BE2C (cell line): Measurements from ENCODE around the gene SAPCD2.

Source experiments
- DNase-seq: peaks from one replicate; pipeline ENCODE4 v3.0.0-alpha.2; 2020
- H3K27me3 ChIP-seq: fragments of 250-450 bp; sonication (Bioruptor Pico); 2 replicates; pipeline ENCODE4 v1.5.1; 2020; ENCODE audit warnings: mild to moderate bottlenecking
- H3K36me3 ChIP-seq: fragments of 250-450 bp; sonication (Bioruptor Pico); 2 replicates; pipeline ENCODE4 v1.5.1; 2020; ENCODE audit warnings: mild to moderate bottlenecking
- H3K4me1 ChIP-seq: fragments of 250-450 bp; sonication (Bioruptor Pico); 2 replicates; pipeline ENCODE4 v1.5.1; 2020
- H3K4me3 ChIP-seq: 2 replicates; pipeline ENCODE4 v1.5.1; 2011; ENCODE audit warnings: low read depth, low read length
- H3K9me3 ChIP-seq: fragments of 250-450 bp; sonication (Bioruptor Pico); 2 replicates; pipeline ENCODE4 v1.5.1; 2020
- CTCF ChIP-seq: IDR thresholded peaks from 2 replicates; pipeline ENCODE4 v1.5.1; 2012; ENCODE audit warnings: mild to moderate bottlenecking, low read depth, low read length

SAPCD2 gene

GRCh38 chr9:137030538-137031527 lies 39.5 kb downstream of the SAPCD2 start:
- no peaks in the 10 kb centered on the region for H3K36me3 ChIP-seq
- H3K4me1 ChIP-seq: peaks cover 18% of the 10 kb centered on the region
- no peaks in the 10 kb centered on the region for H3K27me3 ChIP-seq
- no peaks in the 10 kb centered on the region for H3K9me3 ChIP-seq
- no peak overlapping the region for H3K4me3 ChIP-seq
- TF ChIP-seq CTCF: no peak
- DNase-seq: no peak

- no peak for DNase-seq
Measured at GRCh38 chr9:137030006-137030405, 40.4 kb downstream of the SAPCD2 start.

GRCh38 chr9:137029058-137029936 lies 41.1 kb downstream of the SAPCD2 start:
- H3K36me3 ChIP-seq: no peaks in the 10 kb centered on the region
- H3K4me3 ChIP-seq: peak overlapping the region; percentile 61
- H3K9me3 ChIP-seq: no peaks in the 10 kb centered on the region
- H3K4me1 ChIP-seq: peaks cover 24% of the 10 kb centered on the region
- DNase-seq: peak; percentile 88
- peak; percentile 93 for TF ChIP-seq CTCF
- no peaks in the 10 kb centered on the region for H3K27me3 ChIP-seq

More at GRCh38 chr9:137030006-137030405, 40.4 kb downstream of the SAPCD2 start:
- no peaks in the 10 kb centered on the region for H3K9me3 ChIP-seq
- H3K4me1 ChIP-seq: peaks cover 23% of the 10 kb centered on the region
- H3K27me3 ChIP-seq: no peaks in the 10 kb centered on the region
- TF ChIP-seq CTCF: no peak
- no peak overlapping the region for H3K4me3 ChIP-seq
- no peaks in the 10 kb centered on the region for H3K36me3 ChIP-seq

- DNase-seq: peak; percentile 83
- Histone ChIP-seq H3K4me3 (peak overlapping the region; percentile 61), H3K36me3 (no peaks in the 10 kb centered on the region), H3K9me3 (no peaks in the 10 kb centered on the region), H3K27me3 (no peaks in the 10 kb centered on the region), H3K4me1 (peaks cover 24% of the 10 kb centered on the region)
- TF ChIP-seq CTCF: peak; percentile 55
Measured at GRCh38 chr9:137028263-137029057, 41.9 kb downstream of the SAPCD2 start.

- peak; percentile 51 for DNase-seq
- H3K4me3 ChIP-seq: peak within 1 kb of the TSS; percentile 61
- peaks cover 24% of the 10 kb centered on the region for H3K4me1 ChIP-seq
- no peaks in the 10 kb centered on the region for H3K36me3 ChIP-seq
- H3K27me3 ChIP-seq: no peaks in the 10 kb centered on the region
- no peaks in the 10 kb centered on the region for H3K9me3 ChIP-seq
- no peak for TF ChIP-seq CTCF
Measured at GRCh38 chr9:137027369-137028262, 42.7 kb downstream of the SAPCD2 start, which contains the start of gene ABCA2. TSS of gene ABCA2 (minus strand) at chr9:137028237. CDS start at chr9:137028140, 97 bp downstream.
